Suprapubic skin (tissue), 4 donors: Measurements from ENCODE around the gene CRACR2B.

Source experiments
- CTCF ChIP-seq, 2 donors: fragments of 200-600 bp in 1 of 2; fragments of 450-650 bp in 1 of 2; sonication (generic) in 1 of 2; IDR thresholded peaks; one replicate each; pipeline ENCODE4 v1.5.1; 2016 to 2019; ENCODE audit warnings: antibody characterized with exemption in 2 of 2, mild to moderate bottlenecking in 1 of 2, moderate library complexity in 1 of 2
- EP300 ChIP-seq: sonication (generic); formaldehyde crosslinking; IDR thresholded peaks from one replicate; pipeline ENCODE4 v1.6.1; 2017; ENCODE audit warnings: antibody characterized with exemption
- POLR2A ChIP-seq, 2 donors: fragments of 450-650 bp; IDR thresholded peaks; one replicate each; pipeline ENCODE4 v1.6.1; 2017; ENCODE audit warnings: antibody characterized with exemption in 2 of 2, mild to moderate bottlenecking in 2 of 2, moderate library complexity in 2 of 2
- POLR2AphosphoS5 ChIP-seq, 3 donors: sonication (generic); formaldehyde crosslinking; IDR thresholded peaks; one replicate each; pipeline ENCODE4 v1.6.1; 2017; ENCODE audit warnings: antibody characterized with exemption in 3 of 3

DNA sequence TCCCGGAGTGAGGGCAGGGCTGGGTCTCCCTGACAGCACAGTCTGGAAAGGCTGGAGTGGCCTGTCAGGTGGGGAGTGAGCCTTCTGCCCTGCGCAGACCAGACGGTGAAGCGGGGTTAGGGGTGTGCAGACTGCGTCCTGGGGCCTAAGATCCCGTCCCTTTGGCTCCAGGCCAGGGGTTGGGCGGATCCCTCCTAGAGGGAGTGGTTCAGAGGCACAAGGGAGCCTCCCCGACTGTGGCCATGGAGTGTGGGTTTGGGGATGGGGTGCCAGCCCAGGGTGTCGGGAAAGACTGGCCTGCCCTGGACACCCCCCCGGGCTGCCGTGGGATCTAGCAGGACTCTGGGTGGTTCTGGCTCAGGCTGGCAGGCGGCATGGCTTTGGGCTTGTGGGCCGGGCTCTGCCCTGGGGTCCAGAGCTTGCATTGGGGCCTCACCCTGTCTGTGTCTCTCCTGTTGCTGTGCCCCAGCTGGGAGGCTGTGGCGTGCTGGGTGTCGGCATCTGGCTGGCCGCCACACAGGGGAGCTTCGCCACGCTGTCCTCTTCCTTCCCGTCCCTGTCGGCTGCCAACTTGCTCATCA lies 34.5 kb downstream of the CRACR2B start:
- TF ChIP-seq POLR2AphosphoS5 (IDR thresholded peaks at IDR 0.05) = no peak
- no peak for TF ChIP-seq POLR2A (IDR thresholded peaks at IDR 0.05)
- no peak for TF ChIP-seq CTCF (IDR thresholded peaks at IDR 0.05)
- TF ChIP-seq EP300 = no peak
